ENCODE results near the gene GP1BA. TPM values are rescaled to one million over a fixed set of nuclear protein-coding genes. Genes with fewer than 3 reads are reported as not detected.

GP1BA gene
- total RNA-seq, 2 experiments from 2014 or later: not detected

DNA sequence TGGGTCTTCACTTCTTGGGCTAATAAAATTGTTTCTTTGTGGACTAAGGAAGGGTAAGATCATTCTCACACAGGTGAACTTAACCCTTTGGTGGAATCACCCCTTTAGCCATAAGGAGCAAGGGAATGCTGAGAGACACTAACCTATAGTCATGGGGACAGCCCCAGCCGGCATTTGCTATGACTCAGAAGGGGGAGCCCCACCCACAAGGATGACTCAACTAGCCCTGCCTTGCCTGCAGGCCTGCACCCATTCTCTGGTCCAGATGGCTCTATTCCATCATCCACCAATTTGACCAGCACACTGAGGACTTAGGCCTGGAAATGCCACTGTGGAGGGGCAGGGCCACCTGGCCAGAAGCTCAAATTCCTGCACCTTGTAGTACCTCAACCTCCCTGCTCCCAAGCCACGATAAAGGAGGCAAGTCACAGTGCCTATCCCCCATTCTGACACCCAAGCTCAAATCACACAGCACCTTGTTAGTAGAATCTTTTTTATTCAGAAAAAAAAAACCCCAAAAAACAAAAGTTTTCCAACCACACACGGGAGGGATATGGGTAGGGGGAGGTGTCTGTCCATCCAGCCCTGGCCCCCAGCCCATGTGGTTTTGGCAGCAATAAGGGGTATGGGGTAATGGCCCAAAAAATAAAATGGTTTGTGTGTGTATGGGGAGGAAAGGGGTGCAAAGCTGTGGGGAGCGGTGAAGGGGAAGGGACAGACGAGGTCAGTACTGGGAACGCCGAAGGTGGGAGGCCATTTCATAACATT lies 13.3 kb downstream of the GP1BA start:
- POLR2A ChIA-PET: interaction anchor here (0.5 to 13.5 kb wide), 5 partner anchors 10 to 389 kb away, joined by 3 to 214 read pairs (median 4); partner anchors contain the start of genes KIF1C and SPAG7
- CTCF ChIA-PET: interaction anchor here (0.7 kb wide), 1 partner anchor 22 kb away, joined by 3 read pairs; the partner anchor contains the start of gene SPAG7

DNA sequence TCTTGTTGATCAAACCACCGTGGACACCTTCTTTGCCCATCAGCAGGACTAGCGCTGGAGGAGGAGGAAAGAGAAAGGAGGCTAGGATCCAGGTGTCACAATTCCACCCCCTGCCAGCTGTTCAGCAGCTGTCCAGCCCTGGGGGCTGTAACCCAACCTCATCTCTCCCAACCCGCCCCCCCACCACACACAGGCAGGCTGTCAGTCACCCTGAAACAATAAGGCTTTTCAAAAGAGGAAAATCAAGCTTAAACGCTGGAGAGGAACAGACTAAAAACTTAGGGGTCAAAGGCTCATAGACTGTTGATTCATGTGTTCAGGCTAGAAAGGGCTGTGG lies 13.8 kb downstream of the GP1BA start:
- POLR2A ChIA-PET: interaction anchor here (0.5 to 13.5 kb wide), 5 partner anchors 10 to 52 kb away, joined by 3 to 214 read pairs (median 4); partner anchors contain the start of genes KIF1C and SPAG7
- CTCF ChIA-PET: interaction anchor here (0.6 kb wide), 1 partner anchor 24 kb away, joined by 3 read pairs; no protein-coding TSS in a partner anchor

- POLR2A ChIA-PET: interaction anchor here (0.6 to 13.5 kb wide), 3 partner anchors 17 to 35 kb away, joined by 4 to 214 read pairs (median 5); partner anchors contain the start of gene SPAG7
- CTCF ChIA-PET: interaction anchor here (0.6 to 1.1 kb wide), 2 partner anchors 16 to 24 kb away, joined by 3 read pairs; no protein-coding TSS in a partner anchor
Measured at GRCh38 chr17:4946312-4946976, 14.4 kb downstream of the GP1BA start.

GRCh38 chr17:4947010-4947410 lies 14.9 kb downstream of the GP1BA start:
- POLR2A ChIA-PET: interaction anchor here (1.0 to 13.5 kb wide), 3 partner anchors 17 to 40 kb away, joined by 4 to 214 read pairs (median 6); partner anchors contain the start of genes CAMTA2 and SPAG7
- CTCF ChIA-PET: interaction anchor here (1.1 to 2.2 kb wide), 3 partner anchors 15 to 85 kb away, joined by 3 to 21 read pairs (median 3); partner anchors contain the start of gene SPAG7

- ChIA-PET CTCF (interaction anchor here (1.1 to 2.2 kb wide), 4 partner anchors 15 to 84 kb away, joined by 3 to 21 read pairs (median 4); partner anchors contain the start of gene SPAG7), POLR2A (interaction anchor here (1.0 to 13.5 kb wide), 4 partner anchors 8 to 39 kb away, joined by 4 to 214 read pairs (median 16); partner anchors contain the start of genes CAMTA2, RNF167, SLC25A11 and SPAG7)
Measured at GRCh38 chr17:4947411-4948165, 15.5 kb downstream of the GP1BA start.

- POLR2A ChIA-PET: interaction anchor here (0.5 to 13.5 kb wide), 7 partner anchors 8 to 464 kb away, joined by 3 to 214 read pairs (median 4); partner anchors contain the start of genes CAMTA2, INCA1, KIF1C and RNF167
- CTCF ChIA-PET: interaction anchor here (0.7 to 2.2 kb wide), 5 partner anchors 8 to 84 kb away, joined by 3 to 21 read pairs (median 4); partner anchors contain the start of genes RNF167, SLC25A11 and SPAG7
Measured at GRCh38 chr17:4948166-4948930, 16.3 kb downstream of the GP1BA start, which contains the start of gene PFN1. Gene PFN1, minus strand, starts transcription at chr17:4948530. Its CDS starts 136 bp downstream, at chr17:4948394.

DNA sequence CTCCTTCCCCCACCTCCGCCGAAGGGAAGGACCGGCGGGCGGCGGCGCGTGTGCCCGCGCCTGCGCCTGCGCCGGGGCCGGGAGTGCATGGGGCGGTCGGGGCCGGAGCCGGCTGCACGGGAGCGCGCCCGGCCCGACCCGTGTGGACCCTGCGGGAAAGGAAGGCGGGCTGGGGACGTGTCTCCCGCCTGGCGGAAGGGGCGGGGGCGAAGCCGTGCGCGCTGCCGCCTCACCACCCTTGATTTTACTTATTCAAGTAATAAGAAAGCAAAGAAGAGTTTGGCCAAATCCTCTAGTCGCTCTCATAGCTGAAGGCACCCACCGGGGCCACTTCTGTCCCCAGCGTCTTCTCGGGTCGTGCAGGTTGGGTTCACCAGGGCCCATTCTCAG lies 16.8 kb downstream of the GP1BA start:
- ChIA-PET CTCF (interaction anchor here (0.7 to 2.2 kb wide), 4 partner anchors 9 to 32 kb away, joined by 3 to 21 read pairs (median 4); partner anchors contain the start of genes RNF167, SLC25A11 and SPAG7), POLR2A (interaction anchor here (0.5 to 13.5 kb wide), 5 partner anchors 9 to 464 kb away, joined by 3 to 214 read pairs (median 4); partner anchors contain the start of genes INCA1, KIF1C, RNF167 and SLC25A11)

DNA sequence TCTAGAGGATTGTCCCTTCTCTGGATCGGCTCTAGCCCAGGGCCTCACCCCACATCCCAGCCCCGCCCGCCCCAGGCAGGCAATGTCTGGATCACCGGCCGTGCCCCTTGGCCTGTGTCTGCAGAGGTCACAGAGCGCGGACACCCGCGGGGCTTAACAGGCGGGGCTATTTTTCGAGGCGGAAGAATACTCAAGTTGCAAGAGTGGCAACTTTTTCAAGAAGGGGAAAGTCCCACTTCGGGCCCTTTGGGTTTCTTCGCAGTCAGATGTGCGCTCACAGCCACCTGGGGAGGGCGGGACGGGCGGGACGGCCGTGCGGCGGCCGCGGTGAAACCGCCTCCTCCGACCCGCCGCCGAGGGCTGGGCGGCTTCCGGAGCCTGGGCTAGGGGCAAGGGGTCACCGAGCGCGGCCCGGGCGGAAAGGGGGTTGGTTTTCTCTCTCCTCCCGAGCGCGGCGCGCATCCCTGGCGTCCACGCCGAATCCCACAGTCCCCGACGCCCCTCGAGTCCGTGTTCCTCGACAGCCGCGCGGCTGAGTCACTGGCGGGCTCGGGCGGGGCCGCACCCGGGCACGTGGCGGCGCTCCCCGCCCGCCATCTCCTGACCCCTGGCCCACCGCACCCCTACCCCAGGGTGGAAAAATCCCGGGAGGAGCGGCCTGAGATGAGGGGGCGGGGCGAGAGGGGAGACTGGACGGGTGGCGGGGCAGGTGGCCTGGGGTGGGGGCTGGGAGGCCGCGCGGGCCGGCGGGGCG lies 17.4 kb downstream of the GP1BA start:
- CTCF ChIA-PET: interaction anchor here (1.4 to 2.2 kb wide), 3 partner anchors 9 to 21 kb away, joined by 3 to 21 read pairs (median 4); partner anchors contain the start of genes RNF167, SLC25A11 and SPAG7
- POLR2A ChIA-PET: interaction anchor here (2.9 to 13.5 kb wide), 2 partner anchors 10 to 19 kb away, joined by 26 to 214 read pairs; partner anchors contain the start of genes RNF167, SLC25A11 and SPAG7

- POLR2A ChIA-PET: interaction anchor here (0.6 to 13.5 kb wide), 4 partner anchors 10 to 50 kb away, joined by 4 to 214 read pairs (median 16); partner anchors contain the start of genes RNF167, SLC25A11 and SPAG7
- CTCF ChIA-PET: interaction anchor here (0.7 to 1.4 kb wide), 3 partner anchors 10 to 17 kb away, joined by 3 to 4 read pairs (median 4); partner anchors contain the start of genes RNF167, SLC25A11 and SPAG7
Measured at GRCh38 chr17:4950075-4950745, 18.1 kb downstream of the GP1BA start.

GRCh38 chr17:4950746-4951204 lies 18.7 kb downstream of the GP1BA start, which contains the start of gene ENO3:
Gene ENO3, plus strand, starts transcription at chr17:4951119. Its CDS starts 711 bp downstream, at chr17:4951830.
- POLR2A ChIA-PET: interaction anchor here (0.6 to 13.5 kb wide), 4 partner anchors 11 to 50 kb away, joined by 4 to 214 read pairs (median 16); partner anchors contain the start of genes RNF167, SLC25A11 and SPAG7
- CTCF ChIA-PET: interaction anchor here (0.7 to 1.4 kb wide), 3 partner anchors 10 to 17 kb away, joined by 3 to 4 read pairs (median 4); partner anchors contain the start of genes RNF167, SLC25A11 and SPAG7

DNA sequence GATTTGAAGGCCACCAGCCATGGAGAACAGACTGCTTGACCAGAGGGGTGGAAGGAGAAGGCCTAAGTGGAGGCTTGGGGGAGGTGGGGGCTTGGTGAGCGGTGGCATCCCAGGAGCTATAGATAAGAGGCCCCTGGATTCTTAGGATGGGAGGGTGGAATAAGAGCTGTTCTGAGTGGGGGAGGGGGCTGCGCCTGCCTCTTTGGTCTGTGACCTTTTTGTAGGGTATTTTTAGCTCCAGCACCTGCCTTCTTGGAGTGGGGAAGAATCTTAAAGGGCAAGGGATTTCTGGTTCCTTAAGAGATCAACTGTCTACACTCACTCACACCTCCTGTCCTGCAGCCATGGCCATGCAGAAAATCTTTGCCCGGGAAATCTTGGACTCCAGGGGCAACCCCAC lies 19.4 kb downstream of the GP1BA start:
- POLR2A ChIA-PET: interaction anchor here (1.3 to 13.5 kb wide), 2 partner anchors 10 to 17 kb away, joined by 4 to 214 read pairs; partner anchors contain the start of gene SPAG7
- CTCF ChIA-PET: no interaction called here

DNA sequence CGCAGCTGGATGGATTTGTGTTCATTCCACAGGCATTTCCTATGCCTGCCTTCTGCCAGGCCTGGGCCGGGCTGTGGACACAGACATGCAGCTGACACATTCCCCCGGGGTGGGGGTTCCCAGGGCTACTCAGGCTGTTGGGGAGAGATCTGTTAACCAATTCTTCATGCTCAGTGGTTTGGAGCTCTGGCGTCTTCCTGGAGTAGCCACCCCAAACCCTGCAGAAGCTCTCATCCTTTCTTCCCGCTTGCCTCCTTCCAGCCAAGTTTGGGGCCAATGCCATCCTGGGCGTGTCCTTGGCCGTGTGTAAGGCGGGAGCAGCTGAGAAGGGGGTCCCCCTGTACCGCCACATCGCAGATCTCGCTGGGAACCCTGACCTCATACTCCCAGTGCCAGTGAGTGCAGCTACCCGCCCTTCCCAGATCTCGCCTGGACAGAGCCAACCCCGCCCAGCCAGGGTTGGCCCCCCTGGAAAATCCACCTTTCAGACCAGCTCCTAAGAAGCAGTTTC lies 21.4 kb downstream of the GP1BA start:
- ChIA-PET POLR2A (interaction anchor here (0.6 to 13.5 kb wide), 3 partner anchors 8 to 92 kb away, joined by 3 to 214 read pairs (median 5); partner anchors contain the start of gene SPAG7), CTCF (interaction anchor here (1.0 kb wide), 1 partner anchor 13 kb away, joined by 3 read pairs; no protein-coding TSS in a partner anchor)

- ChIA-PET POLR2A (interaction anchor here (0.6 to 13.5 kb wide), 2 partner anchors 10 to 13 kb away, joined by 4 to 214 read pairs; partner anchors contain the start of gene SPAG7), CTCF (interaction anchor here (1.9 kb wide), 1 partner anchor 11 kb away, joined by 6 read pairs; no protein-coding TSS in a partner anchor)
Measured at GRCh38 chr17:4955091-4955490, 23.0 kb downstream of the GP1BA start.

- ChIA-PET CTCF (interaction anchor here (1.7 to 1.9 kb wide), 2 partner anchors 10 to 29 kb away, joined by 4 to 6 read pairs; no protein-coding TSS in a partner anchor), POLR2A (no interaction called here)
Measured at GRCh38 chr17:4956493-4957061, 24.5 kb downstream of the GP1BA start.
